B cell (primary cell): ENCODE data around the gene FMNL1.

Source experiments
- EZH2 ChIP-seq: IDR thresholded peaks from 2 replicates; pipeline ENCODE4 v1.6.1; 2012; ENCODE audit warnings: borderline replicate concordance, low read depth, mild to moderate bottlenecking, moderate library complexity, low read length; ENCODE audit not compliant: insufficient read depth, poor library complexity, severe bottlenecking
- TF ChIP-seq, protein P1 (sequence below): fragments of 200-600 bp; IDR thresholded peaks from one replicate; pipeline ENCODE4 v1.8.0; 2022; ENCODE audit warnings: antibody characterized with exemption, mild to moderate bottlenecking

DNA sequence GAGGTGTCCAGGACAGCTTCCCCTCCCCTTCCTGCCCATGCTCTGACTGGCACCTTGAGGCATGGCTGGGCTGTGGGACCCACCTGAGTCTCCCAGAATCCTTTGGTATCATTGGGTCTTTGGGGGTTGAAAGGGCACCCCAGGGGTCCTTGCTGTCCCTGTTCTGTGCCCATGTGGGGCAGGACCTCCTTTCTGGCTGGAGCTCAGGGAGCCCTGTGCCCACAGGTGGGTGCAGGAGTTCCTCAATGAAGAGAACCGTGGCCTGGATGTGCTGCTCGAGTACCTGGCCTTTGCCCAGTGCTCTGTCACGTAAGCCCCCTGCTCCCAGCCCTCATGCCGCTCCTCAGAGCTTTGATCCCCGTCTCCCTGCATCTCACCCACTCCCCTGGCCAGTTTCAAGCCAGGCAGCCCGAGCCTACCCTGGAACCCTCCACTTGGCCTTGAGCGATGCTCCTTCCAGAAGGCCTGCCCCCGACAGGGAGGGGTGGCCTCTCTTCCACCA lies 11.8 kb downstream of the FMNL1 start:
- no peak for TF ChIP-seq EZH2
- TF ChIP-seq, protein P1, sequence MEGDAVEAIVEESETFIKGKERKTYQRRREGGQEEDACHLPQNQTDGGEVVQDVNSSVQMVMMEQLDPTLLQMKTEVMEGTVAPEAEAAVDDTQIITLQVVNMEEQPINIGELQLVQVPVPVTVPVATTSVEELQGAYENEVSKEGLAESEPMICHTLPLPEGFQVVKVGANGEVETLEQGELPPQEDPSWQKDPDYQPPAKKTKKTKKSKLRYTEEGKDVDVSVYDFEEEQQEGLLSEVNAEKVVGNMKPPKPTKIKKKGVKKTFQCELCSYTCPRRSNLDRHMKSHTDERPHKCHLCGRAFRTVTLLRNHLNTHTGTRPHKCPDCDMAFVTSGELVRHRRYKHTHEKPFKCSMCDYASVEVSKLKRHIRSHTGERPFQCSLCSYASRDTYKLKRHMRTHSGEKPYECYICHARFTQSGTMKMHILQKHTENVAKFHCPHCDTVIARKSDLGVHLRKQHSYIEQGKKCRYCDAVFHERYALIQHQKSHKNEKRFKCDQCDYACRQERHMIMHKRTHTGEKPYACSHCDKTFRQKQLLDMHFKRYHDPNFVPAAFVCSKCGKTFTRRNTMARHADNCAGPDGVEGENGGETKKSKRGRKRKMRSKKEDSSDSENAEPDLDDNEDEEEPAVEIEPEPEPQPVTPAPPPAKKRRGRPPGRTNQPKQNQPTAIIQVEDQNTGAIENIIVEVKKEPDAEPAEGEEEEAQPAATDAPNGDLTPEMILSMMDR: no peak
